Omental fat pad (tissue), 4 donors: ENCODE data around the gene RNF41. TPM values are rescaled to one million over a fixed set of nuclear protein-coding genes. Genes with fewer than 3 reads are reported as not detected.

ENCODE experiments used
- ATAC-seq: fragments of 150-250 bp; one replicate; pipeline ENCODE4 v1.9.1; 2016; ENCODE audit warnings: mild to moderate bottlenecking, moderate library complexity; ENCODE audit not compliant: low FRiP score
- DNase-seq: peaks from one replicate; pipeline ENCODE4 v3.0.0-alpha.2; 2019; ENCODE audit warnings: low spot score
- CTCF ChIP-seq, 3 donors: fragments of 450-650 bp; IDR thresholded peaks; one replicate each; pipeline ENCODE4 v1.5.1; 2016 to 2017; ENCODE audit warnings: antibody characterized with exemption in 3 of 3, mild to moderate bottlenecking in 3 of 3, moderate library complexity in 2 of 3
- total RNA-seq, 4 donors: library from RNA; depleted of rRNA; stranded (reverse); fragments of >200 nt; gene quantifications; one replicate each; pipeline ENCODE4 v1.1.0, GENCODE V29; 2016

The RNF41 gene
- total RNA-seq, 4 donors from 2014 or later = 50.0 to 128 (median 76.2) TPM

DNA sequence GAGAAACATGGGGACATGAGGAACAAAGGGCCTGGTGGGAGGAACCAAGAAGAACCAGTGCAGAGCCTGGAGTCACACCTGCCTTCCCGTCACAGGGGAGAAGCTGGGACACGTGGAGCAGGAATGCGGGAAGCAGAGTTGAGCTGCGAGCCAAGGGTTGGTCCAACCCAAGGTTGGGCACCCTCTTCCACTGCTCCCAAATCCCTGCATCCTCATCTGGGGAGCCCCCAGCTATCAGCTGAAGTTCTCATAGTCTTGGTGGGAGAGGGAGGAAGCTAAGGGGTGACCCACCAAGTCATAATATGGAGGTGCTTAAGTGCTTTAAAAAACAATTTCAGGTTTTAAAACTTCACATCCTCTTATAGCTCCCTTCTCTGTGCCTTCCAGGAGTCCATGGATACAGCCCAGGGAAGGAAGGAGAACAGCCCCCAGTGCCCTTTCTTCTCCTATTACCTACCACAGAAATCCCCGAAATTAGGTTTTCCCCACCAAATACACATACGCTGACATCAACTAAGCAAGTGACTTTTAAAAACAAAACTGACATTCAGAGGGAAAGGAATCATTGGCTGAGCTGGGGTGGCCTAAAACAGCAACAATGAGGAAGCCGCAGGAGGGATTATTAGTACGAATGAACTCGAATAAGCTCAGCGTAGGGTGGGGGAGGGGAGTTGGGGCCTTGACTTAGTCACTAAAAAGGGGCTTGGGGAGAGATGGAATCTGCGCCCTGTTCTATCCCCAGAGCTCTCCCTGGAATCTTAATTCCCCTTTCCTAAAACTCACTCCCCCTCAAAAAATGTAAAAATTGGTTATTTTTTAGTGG lies 59.0 kb downstream of the RNF41 start:
- TF ChIP-seq CTCF (IDR thresholded peaks at IDR 0.05) = no peak
- no peak for ATAC-seq
- DNase-seq = no peak

DNA sequence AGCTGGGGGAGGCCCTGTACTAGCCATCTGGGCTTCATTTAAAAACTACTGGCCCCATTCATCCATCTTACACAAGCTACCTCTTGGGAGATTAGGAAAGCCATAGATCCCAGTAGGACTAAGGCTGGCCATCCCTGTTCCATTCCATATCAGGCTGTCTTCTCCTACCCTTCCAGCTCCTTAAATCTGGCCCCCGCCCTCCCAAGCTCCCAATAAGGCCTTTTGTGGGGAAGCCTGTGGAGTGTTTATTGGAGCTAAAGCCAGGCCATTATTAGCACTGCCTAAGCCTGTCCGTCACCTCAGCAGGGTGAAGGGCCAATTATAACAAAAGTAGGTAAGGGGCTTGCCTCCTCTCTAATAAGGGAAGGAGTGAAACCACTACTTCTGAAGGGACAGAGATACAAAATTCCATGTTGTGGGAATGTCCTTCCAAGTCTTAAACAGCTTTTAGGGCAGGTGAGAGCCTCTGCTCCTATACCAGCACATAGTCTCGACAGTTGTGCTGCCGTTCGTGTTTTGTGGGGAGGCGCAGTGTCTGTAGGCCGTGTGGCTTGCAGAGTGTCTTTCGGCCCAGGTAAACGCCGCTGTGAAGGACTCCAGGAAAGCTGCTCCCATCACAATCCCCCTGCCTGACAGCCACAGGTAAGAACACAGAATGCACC lies 59.9 kb downstream of the RNF41 start:
- no peak for TF ChIP-seq CTCF (IDR thresholded peaks at IDR 0.05)
- no peak for DNase-seq
- ATAC-seq = no peak

GRCh38 chr12:56160894-56161689 lies 60.6 kb downstream of the RNF41 start:
- TF ChIP-seq CTCF (IDR thresholded peaks at IDR 0.05) = no peak
- DNase-seq (no peak), ATAC-seq (no peak)

- ATAC-seq (no peak), DNase-seq (no peak)
- no peak for TF ChIP-seq CTCF (IDR thresholded peaks at IDR 0.05)
Measured at GRCh38 chr12:56160193-56160763, 61.4 kb downstream of the RNF41 start.

- DNase-seq (no peak), ATAC-seq (no peak)
- no peak for TF ChIP-seq CTCF (IDR thresholded peaks at IDR 0.05)
Measured at GRCh38 chr12:56159482-56160192, 62.1 kb downstream of the RNF41 start.

DNA sequence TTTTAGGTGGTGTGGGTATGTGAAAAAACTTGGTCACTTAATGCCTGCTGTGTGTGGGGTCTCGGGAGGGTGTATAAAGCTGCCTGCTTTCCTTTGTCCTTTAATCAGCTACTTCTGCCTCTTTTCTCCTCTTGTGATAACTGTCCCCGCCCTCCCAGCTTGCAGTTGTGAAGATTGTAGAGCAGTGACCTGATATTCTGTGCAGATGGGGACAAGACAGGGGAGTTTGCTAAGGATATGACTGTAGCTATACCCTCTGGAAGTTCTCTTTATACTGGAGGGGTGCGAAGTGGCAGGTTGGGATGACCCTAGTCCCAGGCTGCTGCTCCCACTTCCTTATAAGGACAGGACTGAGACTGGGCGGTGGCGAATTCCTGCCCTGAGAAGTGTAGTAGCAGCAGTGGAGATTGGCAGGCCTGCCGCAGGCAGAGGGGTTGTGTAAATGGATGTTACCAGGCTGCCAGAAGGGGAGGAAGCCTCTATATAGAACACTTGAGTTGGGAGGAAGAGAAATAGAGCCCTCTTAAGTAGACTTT lies 62.7 kb downstream of the RNF41 start:
- peak; percentile 46 for ATAC-seq
- no peak for DNase-seq
- TF ChIP-seq CTCF (IDR thresholded peaks at IDR 0.05) = no peak
